Left lung (tissue), 10 donors: Measurements from ENCODE around the gene CER1. TPM values are rescaled to one million over a fixed set of nuclear protein-coding genes. Genes with fewer than 3 reads are reported as not detected.

Source experiments
- ATAC-seq: fragments of 200-7000 bp; cut with Tn5 transposase; one replicate; pipeline ENCODE4 v1.9.1; 2020; ENCODE audit warnings: moderate library complexity
- DNase-seq, 4 donors: peaks; one replicate each; pipeline ENCODE4 v3.0.0-alpha.2; 2013 to 2020
- H3K27ac ChIP-seq, 2 donors: fragments of 200-600 bp; sonication (generic) in 1 of 2; one replicate each; pipeline versions ENCODE4 v1.5.0 to v1.8.0; 2020 to 2021
- H3K27me3 ChIP-seq, 2 donors: fragments of 200-600 bp; sonication (generic) in 1 of 2; one replicate each; pipeline versions ENCODE4 v1.5.0 to v1.8.0; 2020 to 2021
- H3K36me3 ChIP-seq, 2 donors: fragments of 200-600 bp; sonication (generic) in 1 of 2; one replicate each; pipeline versions ENCODE4 v1.5.0 to v1.8.0; 2020 to 2021
- H3K4me1 ChIP-seq, 2 donors: fragments of 200-600 bp; one replicate each; pipeline ENCODE4 v1.8.0; 2021
- H3K4me3 ChIP-seq, 2 donors: fragments of 200-600 bp; sonication (generic) in 1 of 2; one replicate each; pipeline versions ENCODE4 v1.5.0 to v1.8.0; 2020 to 2021; ENCODE audit warnings: mild to moderate bottlenecking in 1 of 2
- H3K9me3 ChIP-seq, 2 donors: fragments of 200-600 bp; sonication (generic) in 1 of 2; one replicate each; pipeline versions ENCODE4 v1.5.0 to v1.8.0; 2020 to 2021
- CTCF ChIP-seq, 2 donors: fragments of 200-600 bp; sonication (generic) in 1 of 2; IDR thresholded peaks; one replicate each; pipeline versions ENCODE4 v1.5.0 to v1.8.0; 2021; ENCODE audit warnings: antibody characterized with exemption in 2 of 2
- intact Hi-C, 2 donors: fragments of 100-400 bp; cut with DNase I; formaldehyde crosslinking; loops; one replicate each; pipeline versions ENCODE4 v1.11.2 to v1.14.2; 2022
- polyA plus RNA-seq, 6 donors: library from polyadenylated mRNA; unstranded; fragments of 120-200 nt; gene quantifications; one replicate each; pipeline ENCODE4 v1.2.1, GENCODE V29; 2013; ENCODE audit not compliant: insufficient read length in 6 of 6
- total RNA-seq, 2 donors: library from RNA; stranded (reverse); fragmentation: NEBNext Ultra II Directional; extraction: Animal tissue kit (Norgen Biotek cat#: 25700); gene quantifications; one replicate each; pipeline ENCODE4 v1.2.1, GENCODE V29; 2021
- donor health status: DM: no; HTN: yes; CAD: no.
- donor health status: DM: no; HTN: no; CAD: no.

The CER1 gene
- total and polyA plus RNA-seq, 8 donors = 0.22 to 0.65 (median 0.37) TPM; not detected in 2

GRCh38 chr9:14693251-14693861 lies 29.2 kb downstream of the CER1 start, which contains the start of gene ZDHHC21:
ZDHHC21 (minus strand) TSS chr9:14693432; CDS start chr9:14674340, 19,092 bp downstream.
- H3K4me3 ChIP-seq = peak within 1 kb of the TSS; percentile 73 to 75
- TF ChIP-seq CTCF (IDR thresholded peaks at IDR 0.05) = no peak
- H3K27me3 ChIP-seq = peaks cover 0 to 6% of the 10 kb centered on the region in 2 donors
- H3K36me3 ChIP-seq = peaks cover 0 to 7% of the 10 kb centered on the region in 2 donors
- peak; percentile 92 for ATAC-seq
- peak within 1 kb of the TSS; percentile 61 to 64 for H3K27ac ChIP-seq
- no peaks in the 10 kb centered on the region for H3K9me3 ChIP-seq
- intact Hi-C loops = no loop called here
- DNase-seq = peak; percentile 46 to 93 (median 74)
- peaks cover 0 to 6% of the 10 kb centered on the region in 2 donors for H3K4me1 ChIP-seq

- peak overlapping the region; percentile 61 to 64 for H3K27ac ChIP-seq
- peak; percentile 54 for ATAC-seq
These were observed 29.9 kb downstream of the CER1 start for GRCh38 chr9:14692470-14693250.

GRCh38 chr9:14690948-14691730 lies 31.4 kb downstream of the CER1 start:
- Histone ChIP-seq H3K4me1 (peaks cover 0 to 6% of the 10 kb centered on the region in 2 donors), H3K36me3 (peaks cover 0 to 30% of the 10 kb centered on the region in 2 donors), H3K4me3 (peak overlapping the region in 1 of 2 donors; percentile 75), H3K9me3 (no peaks in the 10 kb centered on the region), H3K27me3 (peaks cover 0 to 6% of the 10 kb centered on the region in 2 donors), H3K27ac (peak overlapping the region; percentile 45 to 50)
- TF ChIP-seq CTCF (IDR thresholded peaks at IDR 0.05) = no peak
- ATAC-seq (peak; percentile 61), DNase-seq (no peak)
- intact Hi-C loops = no loop called here

More at GRCh38 chr9:14692470-14693250, 29.9 kb downstream of the CER1 start:
- Histone ChIP-seq H3K4me3 (peak overlapping the region; percentile 73 to 75), H3K27me3 (peaks cover 0 to 6% of the 10 kb centered on the region in 2 donors), H3K9me3 (no peaks in the 10 kb centered on the region), H3K36me3 (peaks cover 0 to 14% of the 10 kb centered on the region in 2 donors), H3K4me1 (peaks cover 0 to 6% of the 10 kb centered on the region in 2 donors)
- intact Hi-C loops = no loop called here
- peak in 3 of 4 donors; percentile 15 to 42 (median 34) for DNase-seq
- TF ChIP-seq CTCF (IDR thresholded peaks at IDR 0.05) = no peak

- peak in 1 of 4 donors; percentile 45 for DNase-seq
- H3K27ac ChIP-seq = no peak overlapping the region
- intact Hi-C loops = no loop called here
- H3K36me3 ChIP-seq = peaks cover 0 to 30% of the 10 kb centered on the region in 2 donors
- no peaks in the 10 kb centered on the region for H3K27me3 ChIP-seq
- ATAC-seq = no peak
- no peak overlapping the region for H3K4me3 ChIP-seq
- no peak for TF ChIP-seq CTCF (IDR thresholded peaks at IDR 0.05)
- peaks cover 0 to 6% of the 10 kb centered on the region in 2 donors for H3K4me1 ChIP-seq
- peaks cover 0 to 3% of the 10 kb centered on the region in 2 donors for H3K9me3 ChIP-seq
These were observed 35.4 kb downstream of the CER1 start for GRCh38 chr9:14687042-14687719.
